Endodermal cell (in vitro differentiated cells): ENCODE results near the gene SOCS6. TPM values are rescaled to one million over a fixed set of nuclear protein-coding genes. Genes with fewer than 3 reads are reported as not detected.

Experiments used
- DNase-seq: peaks from one replicate; pipeline ENCODE4 v3.0.0-alpha.2; 2017
- H3K27ac ChIP-seq: 2 replicates; pipeline ENCODE4 v1.5.1; 2013; ENCODE audit warnings: mild to moderate bottlenecking, low read depth, low read length, moderate library complexity
- H3K27me3 ChIP-seq: 2 replicates; pipeline ENCODE4 v1.6.1; 2013; ENCODE audit warnings: mild to moderate bottlenecking, low read length, moderate library complexity; ENCODE audit not compliant: insufficient read depth, control insufficient read depth, poor library complexity, severe bottlenecking
- H3K36me3 ChIP-seq: 2 replicates; pipeline ENCODE4 v1.7.0; 2013; ENCODE audit warnings: mild to moderate bottlenecking, low read length, moderate library complexity; ENCODE audit not compliant: control insufficient read depth, insufficient read depth
- H3K4me1 ChIP-seq: one replicate; pipeline ENCODE4 v1.7.0; 2013; ENCODE audit warnings: low read length; ENCODE audit not compliant: control insufficient read depth, insufficient read depth
- H3K4me3 ChIP-seq: 2 replicates; pipeline ENCODE4 v1.5.1; 2013; ENCODE audit warnings: mild to moderate bottlenecking, low read length, moderate library complexity
- H3K9ac ChIP-seq: 2 replicates; pipeline ENCODE4 v1.6.1; 2013; ENCODE audit warnings: mild to moderate bottlenecking, low read length, moderate library complexity; ENCODE audit not compliant: poor library complexity, severe bottlenecking; ENCODE audit errors: extremely low read depth
- H3K9me3 ChIP-seq: 2 replicates; pipeline ENCODE4 v1.6.1; 2013; ENCODE audit warnings: mild to moderate bottlenecking, low read length, moderate library complexity; ENCODE audit not compliant: control insufficient read depth
- H3K27ac Mint-ChIP-seq: 2 replicates; pipeline ENCODE4 v1.8.0; 2020; ENCODE audit warnings: mixed read lengths
- H3K27me3 Mint-ChIP-seq: 2 replicates; pipeline ENCODE4 v1.8.0; 2021; ENCODE audit warnings: mild to moderate bottlenecking, mixed read lengths; ENCODE audit not compliant: insufficient read depth
- H3K36me3 Mint-ChIP-seq: 2 replicates; pipeline ENCODE4 v1.8.0; 2020; ENCODE audit warnings: low read depth, mixed read lengths
- H3K4me1 Mint-ChIP-seq: 2 replicates; pipeline ENCODE4 v1.8.0; 2020; ENCODE audit warnings: mixed read lengths
- H3K4me3 Mint-ChIP-seq: 2 replicates; pipeline ENCODE4 v1.8.0; 2020; ENCODE audit warnings: mild to moderate bottlenecking, moderate library complexity, mixed read lengths
- H3K9me3 Mint-ChIP-seq: 2 replicates; pipeline ENCODE4 v1.8.0; 2020; ENCODE audit warnings: mild to moderate bottlenecking, mixed read lengths
- WGBS, 2 experiments: methylation state at CpG; one replicate each; pipeline versions ENCODE4 v1.1.5 to v1.1.7; 2013; ENCODE audit warnings: missing lambda C conversion rate in 2 of 2, mixed read lengths in 1 of 2; ENCODE audit not compliant: insufficient coverage in 1 of 2, insufficient read length in 1 of 2; 5-methylcytosine and 5-hydroxymethylcytosine counted together
- total RNA-seq, 2 donors: library from RNA; stranded (reverse); fragmentation: NEBNext Ultra II Directional in 1 of 2; extraction: Animal tissue kit (Norgen Biotek cat#: 25700) in 1 of 2; gene quantifications; 2 replicates in 1 of 2; 3 replicates in 1 of 2; pipeline ENCODE4 v1.2.1, GENCODE V29; 2021
- TF ChIP-seq, protein P1 (sequence below): fragments of 200-600 bp; sonication (generic); conservative IDR thresholded peaks from 2 replicates; pipeline ENCODE4 v1.5.0; 2021; ENCODE audit warnings: antibody characterized with exemption, mild to moderate bottlenecking

SOCS6 gene
- total RNA-seq, 2 donors from 2014 or later = 28.2 to 30.0 TPM

DNA sequence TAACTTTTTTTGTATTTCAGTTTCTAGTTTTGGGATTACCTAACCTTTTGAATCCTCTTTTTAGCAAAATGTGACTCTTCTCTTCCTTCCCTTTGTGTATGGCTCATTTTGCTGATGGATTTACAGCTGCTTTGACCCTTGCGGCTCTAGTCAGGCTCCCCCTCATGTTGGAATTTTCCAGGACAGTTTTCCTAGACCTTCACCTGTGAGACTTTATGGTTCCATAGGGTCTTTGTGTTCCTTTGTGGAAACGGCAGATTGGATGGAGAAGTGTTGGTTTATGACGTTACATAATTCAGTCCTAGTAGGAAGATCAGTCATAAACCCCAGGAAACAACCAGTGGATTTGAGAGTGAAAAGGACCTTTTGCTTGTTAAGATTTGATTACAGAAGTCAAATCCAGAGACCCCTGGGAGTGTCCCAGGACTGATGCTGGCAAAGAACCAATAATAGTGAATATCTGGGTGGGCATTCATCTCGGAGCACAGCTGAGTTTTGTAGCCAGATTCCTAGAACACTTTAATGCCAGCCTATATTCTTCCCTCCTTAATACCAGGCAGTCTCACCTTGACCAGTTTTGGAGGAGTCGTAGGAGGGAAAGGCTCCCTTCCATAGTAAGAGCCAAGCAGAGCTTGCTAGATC lies 42.7 kb downstream of the SOCS6 start:
- no peak overlapping the region for H3K27ac Mint-ChIP-seq
- 89 to 92% methylated on average over 3 to 5 of the region's 5 CpGs for WGBS, 2 experiments

DNA sequence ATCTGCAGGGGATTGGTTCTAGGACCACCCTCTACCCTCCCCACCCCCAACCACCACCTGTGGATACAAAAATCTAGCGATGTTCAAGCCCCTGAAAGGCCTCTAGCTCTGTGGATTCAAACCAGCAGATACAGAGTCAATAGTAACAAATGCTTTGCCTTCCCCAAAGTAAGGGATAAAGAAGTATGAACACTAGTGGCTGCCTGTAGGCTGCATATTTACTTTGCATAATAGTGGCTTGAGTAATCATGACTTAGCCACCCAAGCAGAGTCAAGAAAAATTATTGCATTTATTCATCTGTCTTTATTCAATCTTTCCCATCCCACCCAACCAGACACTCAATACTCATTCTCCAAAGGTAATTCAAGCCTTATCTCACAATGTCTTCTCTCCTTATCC lies 43.8 kb downstream of the SOCS6 start:
- Mint-ChIP-seq H3K27me3 (peaks cover 23% of the 10 kb centered on the region), H3K36me3 (peaks cover 31% of the 10 kb centered on the region), H3K4me1 (peaks cover 9% of the 10 kb centered on the region), H3K27ac (no peak overlapping the region), H3K9me3 (peaks cover 19% of the 10 kb centered on the region), H3K4me3 (no peak overlapping the region)
- Histone ChIP-seq H3K4me3 (no peak overlapping the region), H3K4me1 (no peaks in the 10 kb centered on the region), H3K27ac (no peak overlapping the region), H3K9ac (no peak overlapping the region), H3K36me3 (peaks cover 29% of the 10 kb centered on the region), H3K27me3 (no peaks in the 10 kb centered on the region), H3K9me3 (peaks cover 28% of the 10 kb centered on the region)
- 100% methylated on average over 1 of the region's 1 CpG; no CpG with 5 or more reads in 1 of the 2 experiments for WGBS, 2 experiments
- no peak for DNase-seq
- TF ChIP-seq, protein P1, sequence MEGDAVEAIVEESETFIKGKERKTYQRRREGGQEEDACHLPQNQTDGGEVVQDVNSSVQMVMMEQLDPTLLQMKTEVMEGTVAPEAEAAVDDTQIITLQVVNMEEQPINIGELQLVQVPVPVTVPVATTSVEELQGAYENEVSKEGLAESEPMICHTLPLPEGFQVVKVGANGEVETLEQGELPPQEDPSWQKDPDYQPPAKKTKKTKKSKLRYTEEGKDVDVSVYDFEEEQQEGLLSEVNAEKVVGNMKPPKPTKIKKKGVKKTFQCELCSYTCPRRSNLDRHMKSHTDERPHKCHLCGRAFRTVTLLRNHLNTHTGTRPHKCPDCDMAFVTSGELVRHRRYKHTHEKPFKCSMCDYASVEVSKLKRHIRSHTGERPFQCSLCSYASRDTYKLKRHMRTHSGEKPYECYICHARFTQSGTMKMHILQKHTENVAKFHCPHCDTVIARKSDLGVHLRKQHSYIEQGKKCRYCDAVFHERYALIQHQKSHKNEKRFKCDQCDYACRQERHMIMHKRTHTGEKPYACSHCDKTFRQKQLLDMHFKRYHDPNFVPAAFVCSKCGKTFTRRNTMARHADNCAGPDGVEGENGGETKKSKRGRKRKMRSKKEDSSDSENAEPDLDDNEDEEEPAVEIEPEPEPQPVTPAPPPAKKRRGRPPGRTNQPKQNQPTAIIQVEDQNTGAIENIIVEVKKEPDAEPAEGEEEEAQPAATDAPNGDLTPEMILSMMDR = no peak

More for the DNA sequence above, 42.7 kb downstream of the SOCS6 start:
- Mint-ChIP-seq H3K9me3 (peaks cover 19% of the 10 kb centered on the region), H3K36me3 (peaks cover 31% of the 10 kb centered on the region), H3K27me3 (peaks cover 18% of the 10 kb centered on the region), H3K4me1 (peaks cover 4% of the 10 kb centered on the region), H3K4me3 (no peak overlapping the region)
- no peaks in the 10 kb centered on the region for H3K27me3 ChIP-seq
- DNase-seq = no peak
- H3K9me3 ChIP-seq = peaks cover 28% of the 10 kb centered on the region
- no peaks in the 10 kb centered on the region for H3K4me1 ChIP-seq
- no peak overlapping the region for H3K27ac ChIP-seq
- H3K36me3 ChIP-seq = peaks cover 40% of the 10 kb centered on the region
- TF ChIP-seq, protein P1 = no peak
- H3K9ac ChIP-seq = no peak overlapping the region
- H3K4me3 ChIP-seq = no peak overlapping the region

DNA sequence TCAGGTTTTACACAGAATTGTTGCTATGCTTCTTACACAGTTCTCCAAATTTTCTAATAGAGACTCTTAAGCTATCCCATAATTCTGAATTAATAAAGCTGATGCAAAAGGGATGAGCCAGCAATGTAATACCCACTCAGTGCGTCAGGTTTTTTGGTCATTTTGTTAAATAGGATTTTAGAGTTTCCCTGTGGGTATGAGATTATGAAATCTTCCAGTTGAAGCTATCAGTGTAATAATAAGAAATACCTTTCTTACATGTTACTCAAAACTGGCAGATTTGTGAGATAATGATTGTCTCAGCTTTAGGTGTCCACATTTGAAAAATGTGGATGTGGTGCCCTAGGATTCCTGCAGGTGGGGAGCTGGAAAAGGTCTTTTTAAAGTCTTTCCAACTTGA lies 44.5 kb downstream of the SOCS6 start:
- Histone ChIP-seq H3K27ac (no peak overlapping the region), H3K9me3 (peaks cover 30% of the 10 kb centered on the region), H3K4me1 (no peaks in the 10 kb centered on the region), H3K36me3 (peaks cover 25% of the 10 kb centered on the region), H3K27me3 (no peaks in the 10 kb centered on the region), H3K9ac (no peak overlapping the region), H3K4me3 (no peak overlapping the region)
- H3K4me3 Mint-ChIP-seq = no peak overlapping the region
- no peak overlapping the region for H3K27ac Mint-ChIP-seq
- peaks cover 9% of the 10 kb centered on the region for H3K4me1 Mint-ChIP-seq
- no peak for DNase-seq
- peaks cover 31% of the 10 kb centered on the region for H3K36me3 Mint-ChIP-seq
- WGBS, 2 experiments = 94% methylated on average over 1 of the region's 1 CpG; no CpG with 5 or more reads in 1 of the 2 experiments
- H3K27me3 Mint-ChIP-seq = peaks cover 28% of the 10 kb centered on the region
- TF ChIP-seq, protein P1 = no peak
- H3K9me3 Mint-ChIP-seq = peaks cover 19% of the 10 kb centered on the region
